Measurements from ENCODE around the gene MAN2B2.

Gene MAN2B2

GRCh38 chr4:6551660-6552059 lies 23.3 kb upstream of the MAN2B2 start:
- TF ChIP-seq, protein P1, sequence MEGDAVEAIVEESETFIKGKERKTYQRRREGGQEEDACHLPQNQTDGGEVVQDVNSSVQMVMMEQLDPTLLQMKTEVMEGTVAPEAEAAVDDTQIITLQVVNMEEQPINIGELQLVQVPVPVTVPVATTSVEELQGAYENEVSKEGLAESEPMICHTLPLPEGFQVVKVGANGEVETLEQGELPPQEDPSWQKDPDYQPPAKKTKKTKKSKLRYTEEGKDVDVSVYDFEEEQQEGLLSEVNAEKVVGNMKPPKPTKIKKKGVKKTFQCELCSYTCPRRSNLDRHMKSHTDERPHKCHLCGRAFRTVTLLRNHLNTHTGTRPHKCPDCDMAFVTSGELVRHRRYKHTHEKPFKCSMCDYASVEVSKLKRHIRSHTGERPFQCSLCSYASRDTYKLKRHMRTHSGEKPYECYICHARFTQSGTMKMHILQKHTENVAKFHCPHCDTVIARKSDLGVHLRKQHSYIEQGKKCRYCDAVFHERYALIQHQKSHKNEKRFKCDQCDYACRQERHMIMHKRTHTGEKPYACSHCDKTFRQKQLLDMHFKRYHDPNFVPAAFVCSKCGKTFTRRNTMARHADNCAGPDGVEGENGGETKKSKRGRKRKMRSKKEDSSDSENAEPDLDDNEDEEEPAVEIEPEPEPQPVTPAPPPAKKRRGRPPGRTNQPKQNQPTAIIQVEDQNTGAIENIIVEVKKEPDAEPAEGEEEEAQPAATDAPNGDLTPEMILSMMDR (IDR thresholded peaks at IDR 0.05; ENCODE audit: low read depth, low read length): no peak
- no peak overlapping the region for H3K4me3 ChIP-seq (ENCODE audit: low read depth, low read length)

- TF ChIP-seq, protein P1 (IDR thresholded peaks at IDR 0.05; ENCODE audit: low read depth, low read length): no peak
- H3K4me3 ChIP-seq (ENCODE audit: low read depth, low read length): no peak overlapping the region
Observed at GRCh38 chr4:6555519-6555918, 19.5 kb upstream of the MAN2B2 start.

DNA sequence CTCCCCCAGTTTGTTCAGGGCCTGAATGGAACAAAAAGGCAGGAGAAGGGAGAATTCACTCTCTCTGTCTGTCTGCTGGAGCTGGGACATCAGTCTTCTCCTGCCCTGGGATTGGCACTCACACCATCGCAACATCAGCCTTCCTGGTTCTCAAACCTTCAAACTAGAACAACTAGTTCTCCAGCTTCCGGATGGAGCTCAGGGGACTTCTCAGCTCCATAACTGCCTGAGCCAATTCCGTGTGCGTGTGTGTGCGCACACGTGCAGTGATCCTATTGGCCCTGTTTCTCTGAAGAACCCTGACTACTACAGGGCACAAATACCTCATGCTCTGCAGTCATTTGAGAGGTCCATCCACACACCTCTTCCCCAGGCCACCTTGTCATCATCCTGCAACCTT lies 18.7 kb upstream of the MAN2B2 start:
- H3K4me3 ChIP-seq (ENCODE audit: low read depth, low read length): no peak overlapping the region
- TF ChIP-seq, protein P1 (IDR thresholded peaks at IDR 0.05; ENCODE audit: low read depth, low read length): no peak

- TF ChIP-seq, protein P1 (IDR thresholded peaks at IDR 0.05; ENCODE audit: low read depth, low read length): no peak
- no peak overlapping the region for H3K4me3 ChIP-seq (ENCODE audit: low read depth, low read length)
Observed at GRCh38 chr4:6557185-6557584, 17.8 kb upstream of the MAN2B2 start.

DNA sequence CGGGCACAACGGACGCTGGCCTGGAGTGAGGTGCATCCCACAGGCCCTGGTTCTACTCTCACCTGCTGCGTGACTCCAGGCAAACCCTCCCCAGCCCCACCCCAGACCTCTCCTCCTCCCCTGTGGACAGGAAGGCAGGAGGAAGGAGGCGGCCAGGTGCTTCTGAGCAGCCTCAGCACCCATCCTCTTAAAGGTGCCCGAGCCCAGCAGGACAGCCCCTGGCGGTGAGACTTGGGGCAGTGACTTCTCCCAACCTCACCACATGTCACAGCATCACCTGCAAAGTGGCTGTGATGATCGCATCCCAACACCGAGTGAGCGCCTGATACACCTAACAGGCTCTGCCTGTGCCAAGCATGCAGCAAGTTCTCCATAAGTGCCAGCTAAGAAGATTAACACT lies 17.1 kb upstream of the MAN2B2 start:
- no peak overlapping the region for H3K4me3 ChIP-seq (ENCODE audit: low read depth, low read length)
- TF ChIP-seq, protein P1 (IDR thresholded peaks at IDR 0.05; ENCODE audit: low read depth, low read length): no peak

DNA sequence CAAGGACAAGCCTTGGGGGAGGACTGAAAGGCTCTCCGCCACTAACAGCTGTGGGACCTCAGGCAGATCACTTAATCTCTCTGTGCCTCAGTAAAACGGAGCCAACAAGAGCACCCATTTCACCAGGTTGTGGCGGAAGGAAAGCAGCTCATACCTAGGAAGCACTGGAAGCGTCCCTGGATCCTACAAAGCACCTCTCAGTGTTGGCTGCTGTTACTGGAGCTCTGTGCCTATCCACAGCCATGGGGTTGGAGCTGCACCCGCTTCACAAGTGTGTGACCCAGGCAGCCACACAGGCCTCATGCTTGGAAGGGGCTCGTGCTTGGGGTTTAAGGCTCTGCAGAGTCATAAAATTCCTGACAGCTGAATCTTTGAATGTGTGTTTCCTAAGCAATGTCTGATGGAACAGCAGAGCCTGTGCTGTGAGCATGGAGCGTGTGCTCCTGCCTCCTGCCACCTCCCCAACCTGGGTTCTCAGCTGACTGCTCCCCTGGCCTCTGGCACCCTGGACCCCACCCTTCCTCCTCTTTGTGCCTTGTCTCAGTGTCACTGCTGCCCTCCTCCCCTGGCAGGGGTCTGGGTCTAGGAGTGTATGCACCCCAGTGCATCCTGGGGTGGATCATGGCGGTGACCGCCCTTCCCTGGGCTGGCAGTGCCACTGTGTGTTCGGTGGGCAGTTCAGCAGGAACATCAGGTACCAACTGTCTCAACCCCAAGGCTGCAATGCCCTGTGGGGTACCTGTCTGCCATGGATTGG lies 14.4 kb upstream of the MAN2B2 start:
- H3K4me3 ChIP-seq (ENCODE audit: low read depth, low read length): no peak overlapping the region
- TF ChIP-seq, protein P1 (IDR thresholded peaks at IDR 0.05; ENCODE audit: low read depth, low read length): no peak

DNA sequence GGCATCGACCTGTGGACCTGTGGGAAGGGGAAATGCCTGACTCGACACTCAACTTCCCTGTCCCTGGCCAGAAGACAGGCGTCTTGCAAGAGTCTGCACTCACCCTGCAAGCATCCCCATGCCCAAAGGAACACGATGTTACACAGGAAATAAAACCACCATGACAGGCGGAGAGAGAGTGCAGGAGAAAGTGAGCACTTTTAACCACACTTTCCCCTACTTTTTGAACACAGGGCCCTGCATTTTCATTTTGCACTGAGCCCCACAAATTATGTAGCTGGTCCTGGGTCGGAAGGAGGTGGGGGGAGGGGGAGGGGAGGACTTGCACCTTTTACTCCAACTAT lies 13.8 kb upstream of the MAN2B2 start:
- TF ChIP-seq, protein P1 (IDR thresholded peaks at IDR 0.05; ENCODE audit: low read depth, low read length): no peak

More for the DNA sequence above, 13.8 kb upstream of the MAN2B2 start:
- H3K4me3 ChIP-seq (ENCODE audit: low read depth, low read length): no peak overlapping the region

Data from WI38 (cell line).